Smooth muscle cell (in vitro differentiated cells): ENCODE measurements around the gene FNTB. TPM values are rescaled to one million over a fixed set of nuclear protein-coding genes. Genes with fewer than 3 reads are reported as not detected.

Source experiments
- DNase-seq: peaks from one replicate; lab custom pipeline; 2025; ENCODE audit not compliant: unreplicated experiment; lab: John Stamatoyannopoulos, UW
- H2AFZ ChIP-seq: fragments of 200-600 bp; sonication (generic); 2 replicates; pipeline ENCODE4 v1.6.0; 2016; ENCODE audit warnings: antibody characterized with exemption, low read depth, mild to moderate bottlenecking
- H3F3A ChIP-seq: fragments of 200-600 bp; sonication (generic); 2 replicates; pipeline ENCODE4 v1.6.0; 2017; ENCODE audit warnings: antibody characterized with exemption, low read depth
- H3K27ac ChIP-seq: fragments of 200-600 bp; sonication (generic); 2 replicates; pipeline ENCODE4 v1.5.1; 2016; ENCODE audit warnings: low read depth, mild to moderate bottlenecking
- H3K27me3 ChIP-seq: fragments of 200-600 bp; sonication (generic); 2 replicates; pipeline ENCODE4 v1.6.1; 2016; ENCODE audit warnings: low read depth, mild to moderate bottlenecking
- H3K36me3 ChIP-seq: fragments of 200-600 bp; sonication (generic); 2 replicates; pipeline ENCODE4 v1.5.1; 2016; ENCODE audit warnings: low read depth
- H3K4me1 ChIP-seq: fragments of 200-600 bp; sonication (generic); 2 replicates; pipeline ENCODE4 v1.5.1; 2016; ENCODE audit warnings: low read depth
- H3K4me2 ChIP-seq: fragments of 200-600 bp; sonication (generic); 2 replicates; pipeline ENCODE4 v1.6.0; 2016; ENCODE audit warnings: mild to moderate bottlenecking
- H3K4me3 ChIP-seq: fragments of 200-600 bp; sonication (generic); 2 replicates; pipeline ENCODE4 v1.5.1; 2016; ENCODE audit warnings: mild to moderate bottlenecking
- H3K79me2 ChIP-seq: fragments of 200-600 bp; sonication (generic); 2 replicates; pipeline ENCODE4 v1.6.0; 2016; ENCODE audit warnings: low read depth, mild to moderate bottlenecking
- H3K9ac ChIP-seq: fragments of 200-600 bp; sonication (generic); 2 replicates; pipeline ENCODE4 v1.6.0; 2016; ENCODE audit warnings: low read depth
- H3K9me3 ChIP-seq: fragments of 200-600 bp; sonication (generic); replicated peaks from 2 replicates; pipeline ENCODE4 v1.5.1; 2016; ENCODE audit warnings: low read depth
- H4K20me1 ChIP-seq: fragments of 200-600 bp; sonication (generic); 2 replicates; pipeline ENCODE4 v1.6.0; 2016; ENCODE audit warnings: low read depth
- WGBS: methylation state at CpG from one replicate; pipeline ENCODE4 v1.1.7; 2016; ENCODE audit warnings: low lambda C conversion rate; 5-methylcytosine and 5-hydroxymethylcytosine counted together
- polyA plus RNA-seq: library from polyadenylated mRNA; unstranded; fragments of >200 nt; fragmentation: Nextera tagmentation; extraction: Ambion mirVana; gene quantifications from 2 replicates; pipeline ENCODE4 v1.2.1, GENCODE V29; 2016
- total RNA-seq: library from RNA; depleted of rRNA; stranded (reverse); fragments of >200 nt; gene quantifications from 2 replicates; pipeline ENCODE4 v1.2.3, GENCODE V29; 2014
- TF ChIP-seq, protein P1 (sequence below): fragments of 200-600 bp; sonication (generic); IDR thresholded peaks from 2 replicates; pipeline ENCODE4 v1.5.1; 2017; ENCODE audit warnings: borderline replicate concordance, mild to moderate bottlenecking, antibody characterized with exemption; ENCODE audit not compliant: insufficient read depth, poor library complexity, severe bottlenecking

Gene FNTB
- total and polyA plus RNA-seq, 2 experiments from 2014 or later, result 9.3 to 16.3 TPM

- peaks cover 4% of the 10 kb centered on the region for H4K20me1 ChIP-seq
- DNase-seq, result no peak
- no peak overlapping the region for H3K4me3 ChIP-seq
- no peaks in the 10 kb centered on the region for H3F3A ChIP-seq
- H2AFZ ChIP-seq, result no peak overlapping the region
- no peaks in the 10 kb centered on the region for H3K9me3 ChIP-seq
- no peak overlapping the region for H3K9ac ChIP-seq
- 93% methylated on average over 12 of the region's 12 CpGs for WGBS
- no peaks in the 10 kb centered on the region for H3K4me1 ChIP-seq
- H3K36me3 ChIP-seq, result no peaks in the 10 kb centered on the region
- no peak overlapping the region for H3K4me2 ChIP-seq
- no peaks in the 10 kb centered on the region for H3K79me2 ChIP-seq
- TF ChIP-seq, protein P1, sequence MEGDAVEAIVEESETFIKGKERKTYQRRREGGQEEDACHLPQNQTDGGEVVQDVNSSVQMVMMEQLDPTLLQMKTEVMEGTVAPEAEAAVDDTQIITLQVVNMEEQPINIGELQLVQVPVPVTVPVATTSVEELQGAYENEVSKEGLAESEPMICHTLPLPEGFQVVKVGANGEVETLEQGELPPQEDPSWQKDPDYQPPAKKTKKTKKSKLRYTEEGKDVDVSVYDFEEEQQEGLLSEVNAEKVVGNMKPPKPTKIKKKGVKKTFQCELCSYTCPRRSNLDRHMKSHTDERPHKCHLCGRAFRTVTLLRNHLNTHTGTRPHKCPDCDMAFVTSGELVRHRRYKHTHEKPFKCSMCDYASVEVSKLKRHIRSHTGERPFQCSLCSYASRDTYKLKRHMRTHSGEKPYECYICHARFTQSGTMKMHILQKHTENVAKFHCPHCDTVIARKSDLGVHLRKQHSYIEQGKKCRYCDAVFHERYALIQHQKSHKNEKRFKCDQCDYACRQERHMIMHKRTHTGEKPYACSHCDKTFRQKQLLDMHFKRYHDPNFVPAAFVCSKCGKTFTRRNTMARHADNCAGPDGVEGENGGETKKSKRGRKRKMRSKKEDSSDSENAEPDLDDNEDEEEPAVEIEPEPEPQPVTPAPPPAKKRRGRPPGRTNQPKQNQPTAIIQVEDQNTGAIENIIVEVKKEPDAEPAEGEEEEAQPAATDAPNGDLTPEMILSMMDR, result no peak
- no peak overlapping the region for H3K27ac ChIP-seq
- H3K27me3 ChIP-seq, result no peaks in the 10 kb centered on the region
Measured at GRCh38 chr14:64945431-64946178, 41.1 kb upstream of the FNTB start.

GRCh38 chr14:64946310-64947045 is 40.2 kb upstream of the FNTB start:
- H3K4me2 ChIP-seq, result no peak overlapping the region
- H4K20me1 ChIP-seq, result peaks cover 4% of the 10 kb centered on the region
- H3K27ac ChIP-seq, result no peak overlapping the region
- H3K27me3 ChIP-seq, result no peaks in the 10 kb centered on the region
- no peak overlapping the region for H3K4me3 ChIP-seq
- no peaks in the 10 kb centered on the region for H3K9me3 ChIP-seq
- H2AFZ ChIP-seq, result no peak overlapping the region
- whole genome bisulfite sequencing, result 97% methylated on average over 6 of the region's 6 CpGs
- DNase-seq, result no peak
- no peaks in the 10 kb centered on the region for H3K4me1 ChIP-seq
- TF ChIP-seq, protein P1, result no peak
- H3K36me3 ChIP-seq, result no peaks in the 10 kb centered on the region
- H3F3A ChIP-seq, result no peaks in the 10 kb centered on the region
- no peak overlapping the region for H3K9ac ChIP-seq
- no peaks in the 10 kb centered on the region for H3K79me2 ChIP-seq

- H3K4me1 ChIP-seq, result no peaks in the 10 kb centered on the region
- TF ChIP-seq, protein P1, result no peak
- H3K9ac ChIP-seq, result no peak overlapping the region
- DNase-seq, result no peak
- H4K20me1 ChIP-seq, result peaks cover 4% of the 10 kb centered on the region
- H3K9me3 ChIP-seq, result no peaks in the 10 kb centered on the region
- 97% methylated on average over 28 of the region's 28 CpGs for WGBS
- no peaks in the 10 kb centered on the region for H3K27me3 ChIP-seq
- no peak overlapping the region for H3K27ac ChIP-seq
- no peaks in the 10 kb centered on the region for H3K79me2 ChIP-seq
- no peak overlapping the region for H2AFZ ChIP-seq
- no peaks in the 10 kb centered on the region for H3F3A ChIP-seq
- no peaks in the 10 kb centered on the region for H3K36me3 ChIP-seq
- H3K4me3 ChIP-seq, result no peak overlapping the region
- H3K4me2 ChIP-seq, result no peak overlapping the region
Measured at GRCh38 chr14:64947710-64948611, 38.7 kb upstream of the FNTB start.
